PC-3 (cell line): Measurements from ENCODE around the gene DLG5. TPM values are rescaled to one million over a fixed set of nuclear protein-coding genes. Genes with fewer than 3 reads are reported as not detected.

Experiments
- ATAC-seq: fragments of 200-7000 bp; cut with Tn5 transposase; 2 replicates; pipeline ENCODE4 v1.9.1; 2020; ENCODE audit warnings: mild to moderate bottlenecking, moderate library complexity
- BruUV-seq: library from RNA; stranded (reverse); fragments of 400-500 nt; replicated peaks from 2 replicates; lab custom pipeline; 2021; lab: Mats Ljungman, UMichigan
- CTCF ChIA-PET: fragments of 300-600 bp; sonication (Branson Sonifier 250); formaldehyde crosslinking; loops from one replicate; lab custom pipeline; 2022; ENCODE audit warnings: antibody characterized with exemption; lab: Charles Lee
- POLR2A ChIA-PET: fragments of 300-600 bp; sonication (Branson Sonifier 250); formaldehyde crosslinking; loops from one replicate; lab custom pipeline; 2022; ENCODE audit warnings: antibody characterized with exemption; ENCODE audit not compliant: unreplicated experiment; lab: Charles Lee
- DNase-seq: peaks from one replicate; pipeline ENCODE4 v3.0.0-alpha.2; 2015
- H2AFZ ChIP-seq: fragments of 300-600 bp; sonication (generic); 2 replicates; pipeline ENCODE4 v1.6.0; 2016; ENCODE audit warnings: antibody characterized with exemption, low read length
- H3F3A ChIP-seq: fragments of 300-600 bp; sonication (generic); one replicate; pipeline ENCODE4 v1.6.0; 2017; ENCODE audit warnings: antibody characterized with exemption, low read length, control low read depth, mild to moderate bottlenecking; ENCODE audit not compliant: unreplicated experiment
- H3K27ac ChIP-seq: fragments of 300-600 bp; sonication (generic); 2 replicates; pipeline ENCODE4 v1.5.1; 2016; ENCODE audit warnings: mild to moderate bottlenecking, low read length
- H3K27me3 ChIP-seq: fragments of 300-600 bp; sonication (generic); 2 replicates; pipeline ENCODE4 v1.6.1; 2016; ENCODE audit warnings: low read length, mixed read lengths
- H3K36me3 ChIP-seq: fragments of 300-600 bp; sonication (generic); 2 replicates; pipeline ENCODE4 v1.6.1; 2016; ENCODE audit warnings: low read depth, mixed run types, low read length, mixed read lengths
- H3K4me1 ChIP-seq: fragments of 300-600 bp; sonication (generic); 2 replicates; pipeline ENCODE4 v1.5.1; 2016; ENCODE audit warnings: low read length; ENCODE audit not compliant: insufficient read depth
- H3K4me2 ChIP-seq: fragments of 300-600 bp; sonication (generic); 2 replicates; pipeline ENCODE4 v1.6.0; 2016; ENCODE audit warnings: low read length
- H3K4me3 ChIP-seq: fragments of 300-600 bp; sonication (generic); 2 replicates; pipeline ENCODE4 v1.5.1; 2016; ENCODE audit warnings: mild to moderate bottlenecking, low read length, mixed read lengths
- H3K79me2 ChIP-seq: fragments of 300-600 bp; sonication (generic); 2 replicates; pipeline ENCODE4 v1.6.1; 2017; ENCODE audit warnings: low read length, mixed read lengths
- H3K9ac ChIP-seq: fragments of 300-600 bp; sonication (generic); 2 replicates; pipeline ENCODE4 v1.6.0; 2016; ENCODE audit warnings: mild to moderate bottlenecking, low read length
- H3K9me2 ChIP-seq: fragments of 300-600 bp; sonication (generic); replicated peaks from 2 replicates; pipeline ENCODE4 v1.6.1; 2016; ENCODE audit warnings: mixed run types, low read length, mixed read lengths
- H3K9me3 ChIP-seq: fragments of 300-600 bp; sonication (generic); 2 replicates; pipeline ENCODE4 v1.6.1; 2016; ENCODE audit warnings: low read length, mixed read lengths
- H4K20me1 ChIP-seq: fragments of 300-600 bp; sonication (generic); 2 replicates; pipeline ENCODE4 v1.6.1; 2016; ENCODE audit warnings: low read length, mixed read lengths
- EZH2 ChIP-seq: fragments of 300-600 bp; sonication (generic); IDR thresholded peaks from one replicate; pipeline ENCODE4 v1.6.1; 2017; ENCODE audit warnings: antibody characterized with exemption, mild to moderate bottlenecking, low read length; ENCODE audit not compliant: unreplicated experiment
- EZH2phosphoT487 ChIP-seq: fragments of 300-600 bp; sonication (generic); IDR thresholded peaks from 2 replicates; pipeline ENCODE4 v1.6.1; 2018; ENCODE audit warnings: mild to moderate bottlenecking, antibody characterized with exemption, low read length, borderline replicate concordance
- intact Hi-C: fragments of 100-400 bp; cut with micrococcal nuclease; formaldehyde crosslinking; loops from 2 replicates; pipeline ENCODE4 v1.9.0; 2023
- total RNA-seq: library from RNA; depleted of rRNA; stranded (reverse); fragments of >200 nt; gene quantifications from 2 replicates; pipeline ENCODE4 v1.2.3, GENCODE V29; 2014
- TF ChIP-seq, protein P1 (sequence below): fragments of 300-600 bp; sonication (generic); conservative IDR thresholded peaks from 2 replicates; pipeline ENCODE4 v1.5.1; 2017; ENCODE audit warnings: antibody characterized with exemption, low read depth, mild to moderate bottlenecking, low read length

DLG5 gene
- total RNA-seq, 1 experiment from 2014 or later = 118 TPM

DNA sequence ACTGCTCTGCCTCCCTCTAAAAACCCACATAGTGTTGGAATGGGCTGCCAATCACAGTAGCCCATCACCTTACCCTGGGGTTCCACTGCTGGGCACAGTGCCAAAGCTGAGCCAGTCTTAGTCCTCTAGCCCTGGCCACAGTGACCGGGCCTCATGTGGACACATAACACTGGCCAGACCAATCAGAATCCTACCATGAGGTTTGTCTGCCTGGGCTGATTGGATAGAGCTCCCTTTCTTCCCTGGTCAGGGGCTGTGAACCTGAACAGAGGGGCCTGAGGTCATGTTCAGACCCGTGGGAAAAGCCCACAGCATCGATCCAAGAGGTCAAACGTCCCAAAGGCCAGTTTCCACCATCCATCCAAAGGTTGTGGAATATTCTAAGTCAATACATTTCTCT lies 6.1 kb downstream of the DLG5 start:
- no TSS peak for BruUV-seq
- DNase-seq (no peak), ATAC-seq (no peak)
- H3K27me3 ChIP-seq = no peaks in the 10 kb centered on the region
- H3K79me2 ChIP-seq = peaks cover 99% of the 10 kb centered on the region
- H3K4me1 ChIP-seq = peaks cover 57% of the 10 kb centered on the region
- peak overlapping the region; percentile 39 for H3K4me2 ChIP-seq
- no peaks in the 10 kb centered on the region for H3K9me3 ChIP-seq
- ChIA-PET CTCF (no interaction called here), POLR2A (interaction anchor here (0.8 kb wide), 1 partner anchor 63 kb away, joined by 4 read pairs; no protein-coding TSS in a partner anchor)
- no peaks in the 10 kb centered on the region for H3K9me2 ChIP-seq
- H4K20me1 ChIP-seq = peaks cover 51% of the 10 kb centered on the region
- no peak overlapping the region for H3K4me3 ChIP-seq
- no peak overlapping the region for H3K9ac ChIP-seq
- H3K27ac ChIP-seq = peak overlapping the region; percentile 23
- H2AFZ ChIP-seq = no peak overlapping the region
- TF ChIP-seq EZH2phosphoT487 (no peak), EZH2 (no peak)
- TF ChIP-seq, protein P1, sequence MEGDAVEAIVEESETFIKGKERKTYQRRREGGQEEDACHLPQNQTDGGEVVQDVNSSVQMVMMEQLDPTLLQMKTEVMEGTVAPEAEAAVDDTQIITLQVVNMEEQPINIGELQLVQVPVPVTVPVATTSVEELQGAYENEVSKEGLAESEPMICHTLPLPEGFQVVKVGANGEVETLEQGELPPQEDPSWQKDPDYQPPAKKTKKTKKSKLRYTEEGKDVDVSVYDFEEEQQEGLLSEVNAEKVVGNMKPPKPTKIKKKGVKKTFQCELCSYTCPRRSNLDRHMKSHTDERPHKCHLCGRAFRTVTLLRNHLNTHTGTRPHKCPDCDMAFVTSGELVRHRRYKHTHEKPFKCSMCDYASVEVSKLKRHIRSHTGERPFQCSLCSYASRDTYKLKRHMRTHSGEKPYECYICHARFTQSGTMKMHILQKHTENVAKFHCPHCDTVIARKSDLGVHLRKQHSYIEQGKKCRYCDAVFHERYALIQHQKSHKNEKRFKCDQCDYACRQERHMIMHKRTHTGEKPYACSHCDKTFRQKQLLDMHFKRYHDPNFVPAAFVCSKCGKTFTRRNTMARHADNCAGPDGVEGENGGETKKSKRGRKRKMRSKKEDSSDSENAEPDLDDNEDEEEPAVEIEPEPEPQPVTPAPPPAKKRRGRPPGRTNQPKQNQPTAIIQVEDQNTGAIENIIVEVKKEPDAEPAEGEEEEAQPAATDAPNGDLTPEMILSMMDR = no peak
- intact Hi-C loops = loop anchor here (10.0 kb wide), 1 partner anchor 756 kb away; no protein-coding TSS in a partner anchor
- peaks cover 7% of the 10 kb centered on the region for H3F3A ChIP-seq
- peaks cover 6% of the 10 kb centered on the region; the same call in 1 of the 2 replicates for H3K36me3 ChIP-seq

DNA sequence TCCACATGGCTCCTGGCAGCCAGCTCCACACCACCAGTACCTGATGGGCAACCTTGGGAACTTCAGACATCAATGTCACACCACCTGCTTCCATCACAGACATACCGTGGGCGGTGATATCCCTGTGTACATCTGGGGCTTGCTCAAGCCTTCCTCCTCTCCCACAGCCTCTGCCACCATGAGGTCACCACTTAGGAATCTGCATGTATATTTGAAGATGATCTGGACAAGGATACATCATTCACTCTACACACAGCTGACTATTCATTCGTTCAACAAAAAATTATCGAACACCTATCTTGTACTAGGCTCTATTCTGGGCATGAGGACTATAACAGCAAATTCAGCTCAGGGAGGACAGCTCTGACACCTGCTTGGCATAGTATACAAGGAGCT lies 6.8 kb downstream of the DLG5 start:
- Histone ChIP-seq H4K20me1 (peaks cover 47% of the 10 kb centered on the region), H2AFZ (no peak overlapping the region), H3K4me1 (peaks cover 49% of the 10 kb centered on the region), H3K27ac (peak overlapping the region; percentile 23), H3K79me2 (peaks cover 99% of the 10 kb centered on the region), H3K4me2 (peak overlapping the region; percentile 39), H3K9me2 (no peaks in the 10 kb centered on the region), H3K4me3 (no peak overlapping the region), H3K36me3 (peaks cover 6% of the 10 kb centered on the region; the same call in 1 of the 2 replicates), H3K27me3 (no peaks in the 10 kb centered on the region), H3K9me3 (no peaks in the 10 kb centered on the region), H3F3A (peaks cover 7% of the 10 kb centered on the region), H3K9ac (no peak overlapping the region)
- ATAC-seq = peak; percentile 98
- TF ChIP-seq, protein P1 = no peak
- TF ChIP-seq EZH2phosphoT487 = no peak
- no peak for TF ChIP-seq EZH2
- peak; percentile 99 for DNase-seq
- no TSS peak for BruUV-seq
- ChIA-PET POLR2A (interaction anchor here (0.8 kb wide), 1 partner anchor 64 kb away, joined by 4 read pairs; no protein-coding TSS in a partner anchor), CTCF (interaction anchor here (0.6 kb wide), 1 partner anchor 491 kb away, joined by 3 read pairs; no protein-coding TSS in a partner anchor)
- intact Hi-C loops = loop anchor here (10.0 kb wide), 1 partner anchor 755 kb away; no protein-coding TSS in a partner anchor

DNA sequence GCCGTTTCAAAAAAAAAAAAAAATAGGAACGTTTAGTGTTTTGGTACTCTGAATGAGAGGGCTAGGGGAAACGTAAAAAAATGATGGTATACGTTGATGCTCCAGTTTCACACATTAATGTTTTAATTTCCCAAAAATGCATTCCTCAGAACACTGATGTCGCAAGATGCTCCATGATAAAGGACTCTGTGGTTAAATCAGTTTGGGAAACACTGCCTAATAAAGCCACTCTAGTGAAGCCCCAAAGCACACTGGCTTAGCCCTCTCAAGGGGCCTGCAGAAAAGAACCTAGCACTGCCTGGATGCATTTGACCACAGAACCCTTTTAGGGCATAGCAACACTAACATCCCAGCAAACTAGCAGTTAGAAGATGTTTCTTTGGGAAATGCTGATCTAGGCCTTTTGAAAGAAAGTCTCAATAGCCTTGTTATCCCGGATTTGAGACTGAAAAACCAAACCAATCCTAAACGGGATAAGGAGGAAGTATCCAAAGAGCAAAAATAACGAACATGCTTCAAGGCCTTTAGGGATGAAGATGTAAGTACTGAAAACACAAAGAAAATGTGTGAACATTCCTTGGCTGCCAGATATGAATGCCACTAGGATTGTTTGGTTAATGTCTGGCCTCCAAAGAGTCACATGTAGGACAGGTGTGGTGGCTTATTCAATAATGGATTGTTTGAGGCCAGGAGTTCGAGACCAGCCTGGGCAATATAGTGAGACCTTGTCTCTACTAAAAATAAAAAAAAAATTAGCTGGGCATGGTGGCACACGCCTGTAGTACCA lies 11.0 kb downstream of the DLG5 start:
- CTCF ChIA-PET = no interaction called here
- intact Hi-C loops = no loop called here
- no peaks in the 10 kb centered on the region for H3K9me3 ChIP-seq

More for the DNA sequence above, 11.0 kb downstream of the DLG5 start:
- no TSS peak for BruUV-seq
- Histone ChIP-seq H3K4me2 (no peak overlapping the region), H3K9me2 (no peaks in the 10 kb centered on the region), H2AFZ (no peak overlapping the region), H3K9ac (no peak overlapping the region), H4K20me1 (peaks cover 22% of the 10 kb centered on the region), H3K27ac (no peak overlapping the region), H3K4me3 (no peak overlapping the region), H3F3A (peaks cover 7% of the 10 kb centered on the region), H3K4me1 (peaks cover 25% of the 10 kb centered on the region), H3K36me3 (no peaks in the 10 kb centered on the region), H3K79me2 (peaks cover 99% of the 10 kb centered on the region), H3K27me3 (no peaks in the 10 kb centered on the region)
- POLR2A ChIA-PET = no interaction called here
- DNase-seq (no peak), ATAC-seq (no peak)
- TF ChIP-seq, protein P1 = no peak
- TF ChIP-seq EZH2phosphoT487 (no peak), EZH2 (no peak)
